Measurements from ENCODE around the gene TUFT1.
A peak's percentile ranks its signal among the peaks of the same experiment; 100 is the strongest.

TUFT1 gene

DNA sequence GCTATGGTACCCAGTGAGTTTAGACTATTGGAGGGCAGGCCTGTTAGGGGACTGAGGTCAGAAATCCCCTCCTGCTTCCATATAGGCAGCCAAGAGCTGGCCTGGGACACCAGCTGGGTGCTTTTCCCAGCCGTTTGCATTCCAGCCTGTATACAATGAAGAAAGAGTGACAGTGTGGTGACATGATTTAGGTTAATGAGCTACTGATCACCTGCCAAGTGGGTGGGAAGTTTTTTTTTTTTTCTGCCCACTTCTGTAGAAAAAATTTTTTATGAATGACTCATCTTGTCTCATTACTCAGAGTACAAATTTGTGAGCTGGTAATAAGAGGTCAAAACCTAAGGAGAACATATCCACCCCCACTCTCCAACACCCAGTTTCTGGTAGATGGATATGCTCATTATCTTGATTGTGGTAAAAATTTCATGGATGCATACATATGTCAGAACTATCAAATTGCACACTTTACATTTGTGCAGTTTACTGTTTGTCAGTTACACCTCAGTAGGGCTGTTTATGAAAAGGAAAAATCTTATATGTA lies 45.3 kb upstream of the TUFT1 start:
- TF ChIP-seq TAF1 (IDR thresholded peaks at IDR 0.05; ENCODE audit: low read depth) (no peak), TCF12 (IDR thresholded peaks at IDR 0.05; ENCODE audit: low read depth) (peak; percentile 96), EP300 (IDR thresholded peaks at IDR 0.05; ENCODE audit: borderline replicate concordance) (peak; percentile 91), ZBTB7A (IDR thresholded peaks at IDR 0.05; ENCODE audit: low read depth) (0 out of 2 replicates have a peak, but pooled peaks have one; percentile 64), CREB1 (IDR thresholded peaks at IDR 0.05; ENCODE audit: low read depth) (0 out of 2 replicates have a peak, but pooled peaks have one; percentile 35), CEBPB (IDR thresholded peaks at IDR 0.05) (peak; percentile 73), NFIC (IDR thresholded peaks at IDR 0.05) (peak; percentile 99), RAD21 (IDR thresholded peaks at IDR 0.05; ENCODE audit: low read depth) (peak; percentile 23; the same call in 1 of the 2 replicates), TEAD4 (IDR thresholded peaks at IDR 0.05) (peak; percentile 98), FOXM1 (IDR thresholded peaks at IDR 0.05; ENCODE audit: borderline replicate concordance, low read depth) (peak; percentile 75; the same call in 1 of the 2 replicates), YY1 (IDR thresholded peaks at IDR 0.05; ENCODE audit: low read depth) (peak; percentile 55; the same call in 1 of the 2 replicates), EGR1 (IDR thresholded peaks at IDR 0.05) (peak; percentile 30; the same call in 1 of the 2 replicates)
- TF ChIP-seq, protein P1, sequence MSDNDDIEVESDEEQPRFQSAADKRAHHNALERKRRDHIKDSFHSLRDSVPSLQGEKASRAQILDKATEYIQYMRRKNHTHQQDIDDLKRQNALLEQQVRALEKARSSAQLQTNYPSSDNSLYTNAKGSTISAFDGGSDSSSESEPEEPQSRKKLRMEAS (IDR thresholded peaks at IDR 0.05): peak; percentile 36; the same call in 1 of the 2 replicates
- TF ChIP-seq, protein P2, sequence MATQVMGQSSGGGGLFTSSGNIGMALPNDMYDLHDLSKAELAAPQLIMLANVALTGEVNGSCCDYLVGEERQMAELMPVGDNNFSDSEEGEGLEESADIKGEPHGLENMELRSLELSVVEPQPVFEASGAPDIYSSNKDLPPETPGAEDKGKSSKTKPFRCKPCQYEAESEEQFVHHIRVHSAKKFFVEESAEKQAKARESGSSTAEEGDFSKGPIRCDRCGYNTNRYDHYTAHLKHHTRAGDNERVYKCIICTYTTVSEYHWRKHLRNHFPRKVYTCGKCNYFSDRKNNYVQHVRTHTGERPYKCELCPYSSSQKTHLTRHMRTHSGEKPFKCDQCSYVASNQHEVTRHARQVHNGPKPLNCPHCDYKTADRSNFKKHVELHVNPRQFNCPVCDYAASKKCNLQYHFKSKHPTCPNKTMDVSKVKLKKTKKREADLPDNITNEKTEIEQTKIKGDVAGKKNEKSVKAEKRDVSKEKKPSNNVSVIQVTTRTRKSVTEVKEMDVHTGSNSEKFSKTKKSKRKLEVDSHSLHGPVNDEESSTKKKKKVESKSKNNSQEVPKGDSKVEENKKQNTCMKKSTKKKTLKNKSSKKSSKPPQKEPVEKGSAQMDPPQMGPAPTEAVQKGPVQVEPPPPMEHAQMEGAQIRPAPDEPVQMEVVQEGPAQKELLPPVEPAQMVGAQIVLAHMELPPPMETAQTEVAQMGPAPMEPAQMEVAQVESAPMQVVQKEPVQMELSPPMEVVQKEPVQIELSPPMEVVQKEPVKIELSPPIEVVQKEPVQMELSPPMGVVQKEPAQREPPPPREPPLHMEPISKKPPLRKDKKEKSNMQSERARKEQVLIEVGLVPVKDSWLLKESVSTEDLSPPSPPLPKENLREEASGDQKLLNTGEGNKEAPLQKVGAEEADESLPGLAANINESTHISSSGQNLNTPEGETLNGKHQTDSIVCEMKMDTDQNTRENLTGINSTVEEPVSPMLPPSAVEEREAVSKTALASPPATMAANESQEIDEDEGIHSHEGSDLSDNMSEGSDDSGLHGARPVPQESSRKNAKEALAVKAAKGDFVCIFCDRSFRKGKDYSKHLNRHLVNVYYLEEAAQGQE (IDR thresholded peaks at IDR 0.05; ENCODE audit: low read depth): no peak
- TF ChIP-seq, protein P3, sequence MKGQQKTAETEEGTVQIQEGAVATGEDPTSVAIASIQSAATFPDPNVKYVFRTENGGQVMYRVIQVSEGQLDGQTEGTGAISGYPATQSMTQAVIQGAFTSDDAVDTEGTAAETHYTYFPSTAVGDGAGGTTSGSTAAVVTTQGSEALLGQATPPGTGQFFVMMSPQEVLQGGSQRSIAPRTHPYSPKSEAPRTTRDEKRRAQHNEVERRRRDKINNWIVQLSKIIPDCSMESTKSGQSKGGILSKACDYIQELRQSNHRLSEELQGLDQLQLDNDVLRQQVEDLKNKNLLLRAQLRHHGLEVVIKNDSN (IDR thresholded peaks at IDR 0.05): peak; percentile 41; the same call in 1 of the 2 replicates

DNA sequence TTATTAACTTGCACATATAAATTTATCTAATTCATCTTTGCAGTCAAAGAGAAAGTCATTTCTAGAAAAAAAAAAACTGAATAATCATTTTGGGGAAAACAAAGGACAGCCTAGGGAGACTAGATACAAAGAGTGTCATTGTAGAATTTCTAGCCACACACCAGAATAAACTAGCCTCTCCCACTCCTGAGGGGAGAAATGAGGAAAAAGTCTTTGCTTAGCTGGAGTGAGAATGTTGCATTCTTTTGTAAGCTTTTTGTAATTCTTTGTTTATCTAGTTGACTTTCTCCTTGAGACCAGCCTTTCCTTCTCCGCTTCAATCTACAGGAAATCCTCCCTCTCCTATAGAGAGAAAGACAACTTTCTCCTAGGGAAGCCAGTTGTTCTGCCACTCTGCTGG lies 44.8 kb upstream of the TUFT1 start:
- TF ChIP-seq TCF12 (IDR thresholded peaks at IDR 0.05; ENCODE audit: low read depth): no peak
- no peak for TF ChIP-seq CREB1 (IDR thresholded peaks at IDR 0.05; ENCODE audit: low read depth)
- TF ChIP-seq NFIC (IDR thresholded peaks at IDR 0.05): no peak
- TF ChIP-seq EGR1 (IDR thresholded peaks at IDR 0.05): no peak

DNA sequence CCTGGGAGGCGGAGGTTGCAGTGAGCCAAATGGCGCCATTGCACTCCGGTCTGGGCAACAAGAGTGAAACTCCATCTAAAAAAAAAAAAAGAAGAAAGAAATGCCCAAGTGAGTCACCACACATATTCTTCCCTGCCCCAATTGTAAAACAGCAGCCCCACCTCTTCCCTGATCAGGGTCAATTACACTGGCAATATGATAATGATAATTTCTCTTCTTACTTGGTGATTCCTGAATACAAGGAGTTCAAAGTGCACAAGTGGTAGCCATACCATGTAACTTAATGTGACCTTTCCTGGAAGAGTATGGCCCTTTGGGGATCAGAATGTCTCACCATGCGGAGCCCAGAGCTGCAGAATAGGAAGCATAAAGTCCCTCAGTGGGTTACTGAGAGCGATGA lies 40.7 kb upstream of the TUFT1 start:
- TF ChIP-seq RAD21 (IDR thresholded peaks at IDR 0.05; ENCODE audit: low read depth) (no peak), TEAD4 (IDR thresholded peaks at IDR 0.05) (no peak), CEBPB (IDR thresholded peaks at IDR 0.05) (no peak), EGR1 (IDR thresholded peaks at IDR 0.05) (no peak), CREB1 (IDR thresholded peaks at IDR 0.05; ENCODE audit: low read depth) (no peak), EP300 (IDR thresholded peaks at IDR 0.05; ENCODE audit: borderline replicate concordance) (no peak), TCF12 (IDR thresholded peaks at IDR 0.05; ENCODE audit: low read depth) (no peak), NFIC (IDR thresholded peaks at IDR 0.05) (no peak), TAF1 (IDR thresholded peaks at IDR 0.05; ENCODE audit: low read depth) (no peak), YY1 (IDR thresholded peaks at IDR 0.05; ENCODE audit: low read depth) (no peak), FOXM1 (IDR thresholded peaks at IDR 0.05; ENCODE audit: borderline replicate concordance, low read depth) (no peak)
- TF ChIP-seq, protein P3 (IDR thresholded peaks at IDR 0.05): no peak
- TF ChIP-seq, protein P2 (IDR thresholded peaks at IDR 0.05; ENCODE audit: low read depth): no peak
- TF ChIP-seq, protein P1 (IDR thresholded peaks at IDR 0.05): no peak

DNA sequence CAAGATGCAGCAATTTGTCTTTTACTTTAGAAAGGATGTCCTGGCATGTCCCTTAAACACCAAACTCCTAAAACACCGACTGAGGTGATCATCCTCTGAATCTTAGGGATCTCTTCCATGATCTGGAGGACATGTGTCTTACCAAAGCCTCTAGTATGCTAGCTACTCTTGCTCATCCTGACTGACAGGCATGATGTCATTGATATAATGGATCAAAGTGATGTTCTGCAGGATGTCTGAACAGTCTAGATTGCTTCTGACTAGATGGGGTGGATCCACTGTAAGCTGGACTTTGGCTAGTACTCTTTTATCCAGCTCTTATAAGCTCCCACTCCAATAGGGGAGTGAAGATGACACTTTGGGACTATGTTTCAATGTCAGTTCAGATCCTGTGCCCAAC lies 40.2 kb upstream of the TUFT1 start:
- TF ChIP-seq NFIC (IDR thresholded peaks at IDR 0.05) (no peak), CEBPB (IDR thresholded peaks at IDR 0.05) (no peak), EP300 (IDR thresholded peaks at IDR 0.05; ENCODE audit: borderline replicate concordance) (no peak), TCF12 (IDR thresholded peaks at IDR 0.05; ENCODE audit: low read depth) (no peak), YY1 (IDR thresholded peaks at IDR 0.05; ENCODE audit: low read depth) (no peak), TAF1 (IDR thresholded peaks at IDR 0.05; ENCODE audit: low read depth) (no peak), TEAD4 (IDR thresholded peaks at IDR 0.05) (no peak), EGR1 (IDR thresholded peaks at IDR 0.05) (no peak), RAD21 (IDR thresholded peaks at IDR 0.05; ENCODE audit: low read depth) (no peak), ZBTB7A (IDR thresholded peaks at IDR 0.05; ENCODE audit: low read depth) (no peak)
- TF ChIP-seq, protein P2 (IDR thresholded peaks at IDR 0.05; ENCODE audit: low read depth): no peak
- TF ChIP-seq, protein P1 (IDR thresholded peaks at IDR 0.05): no peak
- TF ChIP-seq, protein P3 (IDR thresholded peaks at IDR 0.05): no peak

Data from Ishikawa (cell line).